GM23248 (cell line): ENCODE data around the gene PDCD7. TPM values are rescaled to one million over a fixed set of nuclear protein-coding genes. Genes with fewer than 3 reads are reported as not detected.

Source experiments
- DNase-seq: peaks from one replicate; pipeline ENCODE4 v3.0.0-alpha.2; 2015
- H2AFZ ChIP-seq: fragments of 200-600 bp; sonication (generic); 2 replicates; pipeline ENCODE4 v1.6.1; 2016; ENCODE audit warnings: antibody characterized with exemption
- H3F3A ChIP-seq: fragments of 200-600 bp; sonication (generic); 2 replicates; pipeline ENCODE4 v1.6.1; 2016; ENCODE audit warnings: mild to moderate bottlenecking, antibody characterized with exemption, mixed run types; ENCODE audit not compliant: insufficient read depth
- H3K27ac ChIP-seq: fragments of 200-600 bp; sonication (generic); 2 replicates; pipeline ENCODE4 v1.5.1; 2016; ENCODE audit warnings: mild to moderate bottlenecking
- H3K27me3 ChIP-seq: fragments of 200-600 bp; sonication (generic); replicated peaks from 2 replicates; pipeline ENCODE4 v1.6.1; 2016; ENCODE audit warnings: mild to moderate bottlenecking; ENCODE audit not compliant: insufficient read depth
- H3K36me3 ChIP-seq: fragments of 200-600 bp; sonication (generic); 2 replicates; pipeline ENCODE4 v1.6.1; 2016; ENCODE audit warnings: low read depth, mild to moderate bottlenecking
- H3K4me1 ChIP-seq: fragments of 200-600 bp; sonication (generic); 2 replicates; pipeline ENCODE4 v1.6.1; 2016; ENCODE audit warnings: mild to moderate bottlenecking; ENCODE audit not compliant: insufficient read depth
- H3K4me2 ChIP-seq: fragments of 200-600 bp; sonication (generic); one replicate; pipeline ENCODE4 v1.6.1; 2016; ENCODE audit warnings: mild to moderate bottlenecking; ENCODE audit not compliant: unreplicated experiment
- H3K4me3 ChIP-seq: fragments of 200-600 bp; sonication (generic); 2 replicates; pipeline ENCODE4 v1.5.1; 2016; ENCODE audit warnings: mild to moderate bottlenecking
- H3K79me2 ChIP-seq: fragments of 200-600 bp; sonication (generic); 2 replicates; pipeline ENCODE4 v1.6.1; 2016; ENCODE audit warnings: mild to moderate bottlenecking; ENCODE audit not compliant: insufficient read depth
- H3K9ac ChIP-seq: fragments of 200-600 bp; sonication (generic); 2 replicates; pipeline ENCODE4 v1.6.1; 2016; ENCODE audit warnings: mild to moderate bottlenecking
- H3K9me2 ChIP-seq: fragments of 200-600 bp; sonication (generic); 2 replicates; pipeline ENCODE4 v1.6.1; 2016; ENCODE audit warnings: mixed run types, mild to moderate bottlenecking, moderate library complexity; ENCODE audit not compliant: insufficient read depth
- H3K9me3 ChIP-seq: fragments of 200-600 bp; sonication (generic); one replicate; pipeline ENCODE4 v1.6.1; 2017; ENCODE audit warnings: low read depth
- H4K20me1 ChIP-seq: fragments of 200-600 bp; sonication (generic); 2 replicates; pipeline ENCODE4 v1.6.0; 2016; ENCODE audit not compliant: insufficient read depth
- EZH2 ChIP-seq: fragments of 200-600 bp; sonication (generic); IDR thresholded peaks from 2 replicates; pipeline ENCODE4 v1.6.1; 2018; ENCODE audit warnings: antibody characterized with exemption, mild to moderate bottlenecking; ENCODE audit not compliant: insufficient read depth, poor library complexity, severe bottlenecking
- EZH2phosphoT487 ChIP-seq: fragments of 200-600 bp; sonication (generic); IDR thresholded peaks from 2 replicates; pipeline ENCODE4 v1.6.1; 2018; ENCODE audit warnings: antibody characterized with exemption, moderate library complexity, mild to moderate bottlenecking, low read depth; ENCODE audit not compliant: insufficient read depth
- WGBS, 2 experiments: methylation state at CpG; one replicate each; pipeline ENCODE4 v1.1.6; 2015 to 2017; ENCODE audit warnings: low lambda C conversion rate in 2 of 2, low coverage in 1 of 2; ENCODE audit errors: missing lambda C conversion rate in 2 of 2; 5-methylcytosine and 5-hydroxymethylcytosine counted together
- in situ Hi-C: fragments of 300-500 bp; cut with MboI; formaldehyde crosslinking; loops from 2 replicates; pipeline ENCODE4 v1.15.0; 2020
- polyA plus RNA-seq: library from polyadenylated mRNA; unstranded; fragments of >200 nt; fragmentation: Nextera tagmentation; extraction: Ambion mirVana; gene quantifications from 2 replicates; pipeline ENCODE4 v1.2.1, GENCODE V29; 2016
- total RNA-seq: library from RNA; depleted of rRNA; stranded (reverse); fragments of >200 nt; shearing (Covaris generic); gene quantifications from 2 replicates; pipeline ENCODE4 v1.2.3, GENCODE V29; 2014

Gene PDCD7
- total and polyA plus RNA-seq, 2 experiments from 2014 or later: 7.5 to 13.6 TPM

- no peaks in the 10 kb centered on the region for H3K79me2 ChIP-seq
Observed at GRCh38 chr15:65091946-65092770, 41.5 kb downstream of the PDCD7 start.

GRCh38 chr15:65089206-65089824 is 44.3 kb downstream of the PDCD7 start:
- Histone ChIP-seq H3F3A (no peaks in the 10 kb centered on the region), H3K79me2 (no peaks in the 10 kb centered on the region), H4K20me1 (no peaks in the 10 kb centered on the region), H3K27me3 (no peaks in the 10 kb centered on the region), H2AFZ (no peak overlapping the region), H3K4me1 (no peaks in the 10 kb centered on the region), H3K9me3 (no peaks in the 10 kb centered on the region), H3K4me3 (no peak overlapping the region), H3K4me2 (no peak overlapping the region), H3K9me2 (no peaks in the 10 kb centered on the region), H3K36me3 (no peaks in the 10 kb centered on the region), H3K9ac (no peak overlapping the region), H3K27ac (no peak overlapping the region)
- DNase-seq: no peak
- WGBS, 2 experiments: 89% methylated on average over 5 of the region's 5 CpGs
- no peak for TF ChIP-seq EZH2
- no peak for TF ChIP-seq EZH2phosphoT487
- in situ Hi-C loops: no loop called here

More at GRCh38 chr15:65091946-65092770, 41.5 kb downstream of the PDCD7 start:
- no peak overlapping the region for H3K4me3 ChIP-seq
- H3F3A ChIP-seq: no peaks in the 10 kb centered on the region
- H4K20me1 ChIP-seq: no peaks in the 10 kb centered on the region
- H3K36me3 ChIP-seq: no peaks in the 10 kb centered on the region
- H3K9ac ChIP-seq: no peak overlapping the region
- no peaks in the 10 kb centered on the region for H3K9me2 ChIP-seq
- 45 to 46% methylated on average over 12 of the region's 12 CpGs for WGBS, 2 experiments
- DNase-seq: no peak
- H2AFZ ChIP-seq: no peak overlapping the region
- H3K27me3 ChIP-seq: no peaks in the 10 kb centered on the region
- H3K4me1 ChIP-seq: no peaks in the 10 kb centered on the region
- H3K9me3 ChIP-seq: no peaks in the 10 kb centered on the region
- H3K4me2 ChIP-seq: no peak overlapping the region
- TF ChIP-seq EZH2phosphoT487 (no peak), EZH2 (no peak)
- in situ Hi-C loops: no loop called here
- H3K27ac ChIP-seq: no peak overlapping the region

- Histone ChIP-seq H3K27ac (no peak overlapping the region), H3K4me3 (no peak overlapping the region), H3K9me2 (no peaks in the 10 kb centered on the region), H3K9ac (no peak overlapping the region), H3K27me3 (0 out of 2 replicates have a peak, but pooled peaks cover 3% of the 10 kb centered on the region), H4K20me1 (no peaks in the 10 kb centered on the region), H3K9me3 (no peaks in the 10 kb centered on the region), H2AFZ (no peak overlapping the region), H3K4me1 (no peaks in the 10 kb centered on the region), H3K79me2 (no peaks in the 10 kb centered on the region), H3K4me2 (no peak overlapping the region), H3K36me3 (no peaks in the 10 kb centered on the region), H3F3A (no peaks in the 10 kb centered on the region)
- WGBS, 2 experiments: 71 to 72% methylated on average over 6 of the region's 6 CpGs
- TF ChIP-seq EZH2 (no peak), EZH2phosphoT487 (no peak)
- in situ Hi-C loops: no loop called here
- no peak for DNase-seq
Observed at GRCh38 chr15:65088643-65089021, 45.0 kb downstream of the PDCD7 start.

- Histone ChIP-seq H3K79me2 (no peaks in the 10 kb centered on the region), H3F3A (no peaks in the 10 kb centered on the region), H3K4me2 (no peak overlapping the region), H4K20me1 (no peaks in the 10 kb centered on the region), H3K9ac (no peak overlapping the region), H3K9me3 (no peaks in the 10 kb centered on the region), H3K36me3 (no peaks in the 10 kb centered on the region), H3K4me1 (no peaks in the 10 kb centered on the region), H3K4me3 (no peak overlapping the region), H2AFZ (no peak overlapping the region), H3K9me2 (no peaks in the 10 kb centered on the region), H3K27me3 (0 out of 2 replicates have a peak, but pooled peaks cover 3% of the 10 kb centered on the region), H3K27ac (no peak overlapping the region)
- DNase-seq: peak; percentile 18
- in situ Hi-C loops: no loop called here
- TF ChIP-seq EZH2 (no peak), EZH2phosphoT487 (no peak)
- WGBS, 2 experiments: 39 to 45% methylated on average over 12 of the region's 13 CpGs
Observed at GRCh38 chr15:65087873-65088642, 45.5 kb downstream of the PDCD7 start.
